Measurements from ENCODE around the gene IVD. TPM values are rescaled to one million over a fixed set of nuclear protein-coding genes. Genes with fewer than 3 reads are reported as not detected.

IVD gene
- total and polyA plus RNA-seq, 2 of the 8 experiments (the other 6 are each of a cell fraction or from before 2014, with no cell fraction given): 55.2 to 78.8 TPM

DNA sequence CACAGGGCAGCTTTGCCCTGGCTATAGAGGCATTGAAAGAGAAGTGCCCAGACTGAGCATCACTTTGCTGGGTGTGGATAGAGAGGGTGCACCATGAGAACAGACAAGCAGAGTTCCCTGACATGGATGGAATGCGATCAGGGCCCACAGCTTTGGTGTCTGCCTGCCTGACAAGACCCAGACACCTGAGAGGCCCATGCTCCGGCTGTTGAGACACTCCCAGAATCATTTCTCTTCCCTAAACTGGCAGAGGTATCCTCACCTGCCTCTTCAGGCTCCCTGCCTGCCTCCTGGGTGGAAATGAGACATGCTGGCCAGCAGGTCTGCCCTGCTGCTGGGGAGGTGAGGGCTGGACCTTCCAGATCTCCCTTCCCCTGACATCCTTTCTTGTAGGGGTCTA lies 54.8 kb downstream of the IVD start:
- 86% methylated on average over 2 of the region's 2 CpGs; no CpG with 5 or more reads in 1 of the 2 experiments for WGBS, 2 experiments (ENCODE audit: extremely low coverage in 1 of 2, insufficient coverage in 1 of 2, insufficient read length in 1 of 2, insufficient replicate concordance in 2 of 2, low coverage in 1 of 2, low lambda C conversion rate in 2 of 2, missing lambda C conversion rate in 1 of 2)
- Histone ChIP-seq H3K23ac (ENCODE audit: insufficient read length) (no peak overlapping the region), H4K91ac (replicated peaks; ENCODE audit: insufficient read length, low read length) (no peak overlapping the region), H3K14ac (ENCODE audit: insufficient read length) (no peak overlapping the region), H4K5ac (ENCODE audit: insufficient read length, low read depth, low read length) (no peak overlapping the region), H3K27me3 (replicated peaks in 1 of 4; ENCODE audit: control insufficient read depth in 3 of 4, extremely low read depth in 1 of 4, insufficient read depth in 3 of 4, low read length in 3 of 4) (no peaks in the 10 kb centered on the region), H2AFZ (ENCODE audit: low read length) (no peak overlapping the region), H2BK12ac (ENCODE audit: low read depth, low read length) (no peak overlapping the region), H3K9me3 (ENCODE audit: insufficient read depth in 2 of 2, low read depth in 1 of 2, low read length in 1 of 2) (no peaks in the 10 kb centered on the region), H4K20me1 (replicated peaks in 1 of 2; ENCODE audit: control insufficient read depth in 1 of 2, insufficient read depth in 2 of 2, low read length in 2 of 2) (peaks cover 37 to 46% of the 10 kb centered on the region in 2 experiments), H3K4me2 (ENCODE audit: insufficient read depth in 1 of 2, low read depth in 2 of 2, low read length in 2 of 2) (no peak overlapping the region), H3K27ac (ENCODE audit: low read depth, low read length) (no peak overlapping the region), H3K9ac (replicated peaks in 1 of 4; ENCODE audit: extremely low read depth in 1 of 4, low read depth in 3 of 4, low read length in 3 of 4) (no peak overlapping the region; a peak in 1 of 7 replicates), H2BK15ac (ENCODE audit: low read length) (no peak overlapping the region), H3K36me3 (ENCODE audit: control insufficient read depth in 2 of 4, insufficient read depth in 4 of 4, low read length in 3 of 4) (peaks cover 27 to 61% (median 55%) of the 10 kb centered on the region in 4 experiments), H3K79me1 (ENCODE audit: low read depth, low read length) (peaks cover 35% of the 10 kb centered on the region), H2AK5ac (ENCODE audit: low read depth, low read length) (no peak overlapping the region), H2BK120ac (replicated peaks; ENCODE audit: low read depth, low read length) (no peak overlapping the region), H4K8ac (ENCODE audit: extremely low read depth, insufficient read depth, low read length) (no peak overlapping the region), H2BK5ac (ENCODE audit: low read depth, low read length) (0 out of 2 replicates have a peak overlapping the region, but pooled peaks have one; percentile 9), H3K4me1 (replicated peaks in 1 of 4; ENCODE audit: control insufficient read depth in 3 of 4, insufficient read depth in 4 of 4, low read length in 3 of 4) (peaks cover 0 to 6% (median 1%) of the 10 kb centered on the region in 4 experiments; a peak in 6 of 7 replicates), H3K23me2 (ENCODE audit: low read depth, low read length) (no peaks in the 10 kb centered on the region), H3K4me3 (ENCODE audit: extremely low read depth in 1 of 4, insufficient read depth in 2 of 4, low read depth in 3 of 4, low read length in 4 of 4) (no peak overlapping the region), H3K4ac (replicated peaks; ENCODE audit: insufficient read length, low read depth, low read length) (no peak overlapping the region), H3K56ac (replicated peaks; ENCODE audit: insufficient read length, low read depth, low read length) (no peak overlapping the region), H2BK20ac (ENCODE audit: low read length) (no peak overlapping the region), H3K18ac (ENCODE audit: extremely low read depth, low read length) (no peak overlapping the region), H3K79me2 (ENCODE audit: control insufficient read depth in 1 of 2, insufficient read depth in 2 of 2, low read length in 2 of 2) (peaks cover 3 to 54% of the 10 kb centered on the region in 2 experiments; a peak in 3 of 4 replicates)
- POLR2A ChIA-PET (ENCODE audit: partially characterized antibody): interaction anchor here (1.4 kb wide), 1 partner anchor 15 kb away, joined by 3 read pairs; no protein-coding TSS in a partner anchor
- DNase-seq (ENCODE audit: low read depth in 1 of 2, low spot score in 2 of 2) (no peak), FAIRE-seq (no peak)
- CTCF ChIA-PET (ENCODE audit: partially characterized antibody): interaction anchor here (0.6 to 0.7 kb wide), 2 partner anchors 16 to 18 kb away, joined by 3 read pairs; no protein-coding TSS in a partner anchor
- TF ChIP-seq GABPA (IDR thresholded peaks at IDR 0.05; ENCODE audit: borderline replicate concordance, insufficient read depth, low read length): no peak
- no peak for TF ChIP-seq GTF2F1 (IDR thresholded peaks at IDR 0.05; ENCODE audit: borderline replicate concordance, low read depth, low read length)
- TF ChIP-seq BRCA1 (IDR thresholded peaks at IDR 0.05; ENCODE audit: low read depth, low read length): no peak
- TF ChIP-seq CBX8 (IDR thresholded peaks at IDR 0.05; ENCODE audit: borderline replicate concordance, low read depth, low read length): no peak
- no peak for TF ChIP-seq NANOG (IDR thresholded peaks at IDR 0.05; ENCODE audit: insufficient read depth, low read depth, low read length, poor library complexity, severe bottlenecking)
- no peak for TF ChIP-seq PHF8 (conservative IDR thresholded peaks at IDR 0.05; ENCODE audit: low read depth, low read length)
- TF ChIP-seq RBBP5 (IDR thresholded peaks at IDR 0.05; ENCODE audit: borderline replicate concordance, low read depth, low read length): no peak
- no peak for TF ChIP-seq HDAC2 (IDR thresholded peaks at IDR 0.05; ENCODE audit: borderline replicate concordance in 1 of 2, low read depth in 2 of 2, low read length in 2 of 2)
- TF ChIP-seq ASH2L (IDR thresholded peaks at IDR 0.05; ENCODE audit: low read length): no peak
- no peak for TF ChIP-seq SAP30 (IDR thresholded peaks at IDR 0.05; ENCODE audit: insufficient read depth, insufficient replicate concordance, low read length)
- TF ChIP-seq KDM5A (IDR thresholded peaks at IDR 0.05; ENCODE audit: low read length): no peak
- no peak for TF ChIP-seq MAFK (IDR thresholded peaks at IDR 0.05; ENCODE audit: low read depth, low read length)
- no peak for TF ChIP-seq SP4 (IDR thresholded peaks at IDR 0.05; ENCODE audit: low read length)
- no peak for TF ChIP-seq POLR2AphosphoS5 (IDR thresholded peaks at IDR 0.05; ENCODE audit: low read depth, low read length)
